Measurements from ENCODE around the gene EXOC1.

The EXOC1 gene

GRCh38 chr4:55921093-55921492 lies 67.6 kb downstream of the EXOC1 start:
- no peak overlapping the region for H3K4me3 ChIP-seq
- no peak for TF ChIP-seq CTCF (IDR thresholded peaks at IDR 0.05)
- no peak for DNase-seq (ENCODE audit: low spot score)
- no peak overlapping the region for H3K27ac ChIP-seq

- no peak overlapping the region for H3K4me3 ChIP-seq
- no peak overlapping the region for H3K27ac ChIP-seq
- DNase-seq (ENCODE audit: low spot score) = no peak
- TF ChIP-seq CTCF (IDR thresholded peaks at IDR 0.05) = no peak
Observed at GRCh38 chr4:55925241-55925640, 71.8 kb downstream of the EXOC1 start.

GRCh38 chr4:55926610-55927009 lies 73.2 kb downstream of the EXOC1 start:
- no peak for DNase-seq (ENCODE audit: low spot score)
- Histone ChIP-seq H3K4me3 (no peak overlapping the region), H3K27ac (no peak overlapping the region)
- TF ChIP-seq CTCF (IDR thresholded peaks at IDR 0.05) = no peak

GRCh38 chr4:55927803-55928437 lies 74.5 kb downstream of the EXOC1 start:
- Histone ChIP-seq H3K27ac (no peak overlapping the region), H3K4me3 (no peak overlapping the region)
- no peak for DNase-seq (ENCODE audit: low spot score)
- no peak for TF ChIP-seq CTCF (IDR thresholded peaks at IDR 0.05)

GRCh38 chr4:55928846-55929245 lies 75.4 kb downstream of the EXOC1 start:
- H3K4me3 ChIP-seq = no peak overlapping the region
- DNase-seq (ENCODE audit: low spot score) = no peak

GRCh38 chr4:55931043-55931442 lies 77.6 kb downstream of the EXOC1 start:
- DNase-seq (ENCODE audit: low spot score) = no peak
- Histone ChIP-seq H3K4me3 (no peak overlapping the region), H3K27ac (no peak overlapping the region)
- TF ChIP-seq CTCF (IDR thresholded peaks at IDR 0.05) = no peak

More at GRCh38 chr4:55928846-55929245, 75.4 kb downstream of the EXOC1 start:
- H3K27ac ChIP-seq = no peak overlapping the region
- TF ChIP-seq CTCF (IDR thresholded peaks at IDR 0.05) = no peak

GRCh38 chr4:55931833-55932232 lies 78.4 kb downstream of the EXOC1 start:
- Histone ChIP-seq H3K4me3 (no peak overlapping the region), H3K27ac (no peak overlapping the region)
- TF ChIP-seq CTCF (IDR thresholded peaks at IDR 0.05) = no peak
- no peak for DNase-seq (ENCODE audit: low spot score)

All from coronary artery (tissue), 2 donors.